ENCODE data around the gene FAR2. TPM values are rescaled to one million over a fixed set of nuclear protein-coding genes. Genes with fewer than 3 reads are reported as not detected.

The FAR2 gene
- total RNA-seq, 2 experiments from 2014 or later: 0.53 to 1.6 TPM

DNA sequence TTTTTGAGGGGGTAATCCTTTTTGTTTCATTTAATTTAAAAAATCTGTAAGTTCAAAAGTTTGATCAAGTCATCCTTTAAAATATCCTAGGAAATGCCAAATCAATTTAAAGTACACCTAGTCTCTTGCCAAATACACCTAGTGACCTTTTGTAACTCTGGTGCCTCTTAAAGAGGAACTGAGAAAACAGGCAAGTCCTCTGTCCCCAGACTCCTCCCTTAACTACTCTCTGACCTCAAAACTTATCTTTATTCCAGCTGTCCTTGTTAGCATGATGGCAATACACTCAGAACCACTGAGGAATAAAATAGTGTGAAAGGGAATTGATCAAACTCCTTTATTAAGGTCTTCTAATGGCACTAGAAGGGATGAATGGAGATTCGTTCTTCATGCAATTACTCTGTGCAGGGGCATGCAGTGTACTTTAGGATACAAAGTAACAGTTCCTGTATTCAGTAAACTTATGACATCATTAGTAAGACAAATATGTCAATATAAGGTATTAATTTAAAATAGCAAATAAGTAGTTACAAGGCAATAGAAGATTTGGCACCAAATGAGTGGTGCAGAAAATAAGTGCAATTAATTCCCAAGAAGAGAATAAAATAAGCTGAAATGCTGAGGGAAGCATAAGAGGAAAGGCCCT lies 3.3 kb downstream of the FAR2 start:
- H3K27ac Mint-ChIP-seq: no peak overlapping the region
- peaks cover 8% of the 10 kb centered on the region for H3K36me3 Mint-ChIP-seq (ENCODE audit: low read depth)
- peaks cover 32% of the 10 kb centered on the region for H3K4me1 Mint-ChIP-seq (ENCODE audit: low read depth)
- no peak overlapping the region for H3K4me3 Mint-ChIP-seq
- no peaks in the 10 kb centered on the region for H3K9me3 ChIP-seq (ENCODE audit: control insufficient read depth in 1 of 2, insufficient read depth in 1 of 2, low read length in 2 of 2)
- ChIA-PET POLR2A (no interaction called here), CTCF (no interaction called here)
- H3K27ac ChIP-seq (ENCODE audit: low read depth in 1 of 2, low read length in 2 of 2): no peak overlapping the region
- DNase-seq (peak in 1 of 14 experiments; percentile 17), ATAC-seq (ENCODE audit: poor library complexity) (no peak)
- peaks cover 15% of the 10 kb centered on the region for H3K4me1 ChIP-seq (ENCODE audit: insufficient read depth, low read length)
- H3K9me3 Mint-ChIP-seq: no peaks in the 10 kb centered on the region
- H3K27me3 Mint-ChIP-seq: peaks cover 9% of the 10 kb centered on the region
- intact Hi-C loops (cut with DNase I, micrococcal nuclease): no loop called here
- no peaks in the 10 kb centered on the region for H3K27me3 ChIP-seq (ENCODE audit: control insufficient read depth in 1 of 2, insufficient read depth in 2 of 2, low read length in 2 of 2)
- TF ChIP-seq CTCF (IDR thresholded peaks at IDR 0.05): no peak
- H3K36me3 ChIP-seq (ENCODE audit: insufficient read depth, low read length): no peaks in the 10 kb centered on the region
- H3K4me3 ChIP-seq (ENCODE audit: low read length): no peak overlapping the region

DNA sequence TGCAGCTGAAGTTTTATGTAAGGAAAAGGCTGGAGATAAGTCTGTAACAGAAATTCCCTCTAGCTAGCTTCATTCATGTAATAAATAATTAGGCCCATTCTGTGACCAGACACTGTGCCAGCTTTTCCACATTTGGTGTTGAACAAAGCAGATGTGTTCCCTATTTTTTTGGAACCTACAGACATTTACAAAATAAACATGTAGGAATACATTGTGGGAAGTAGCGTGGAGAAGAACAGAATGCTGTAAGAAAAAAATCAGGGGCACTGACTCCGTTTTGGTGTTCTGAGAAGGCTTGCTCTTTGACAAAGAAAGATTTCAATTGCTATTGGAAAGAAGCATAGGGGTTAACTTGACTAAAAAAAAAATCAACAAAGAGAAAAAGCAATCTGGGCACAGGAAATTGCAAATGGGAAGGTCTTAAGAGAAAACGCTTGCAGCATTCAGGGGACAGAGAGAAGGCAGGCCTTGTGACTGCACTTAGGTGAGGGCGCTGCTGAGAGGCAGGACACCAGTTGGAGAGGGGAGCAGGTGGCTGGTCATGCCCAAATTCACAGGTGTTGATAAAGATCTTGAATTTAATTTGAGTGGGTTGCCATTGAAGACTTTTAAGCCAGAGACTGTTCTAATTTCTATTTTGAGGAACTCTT lies 4.0 kb downstream of the FAR2 start:
- Mint-ChIP-seq H3K27me3 (peaks cover 4% of the 10 kb centered on the region), H3K27ac (no peak overlapping the region), H3K4me3 (peak overlapping the region; percentile 21), H3K4me1 (ENCODE audit: low read depth) (peaks cover 26% of the 10 kb centered on the region), H3K36me3 (ENCODE audit: low read depth) (peaks cover 8% of the 10 kb centered on the region), H3K9me3 (no peaks in the 10 kb centered on the region)
- TF ChIP-seq CTCF (IDR thresholded peaks at IDR 0.05): no peak
- Histone ChIP-seq H3K4me1 (ENCODE audit: insufficient read depth, low read length) (peaks cover 13% of the 10 kb centered on the region), H3K4me3 (ENCODE audit: low read length) (no peak overlapping the region), H3K27ac (ENCODE audit: low read depth in 1 of 2, low read length in 2 of 2) (no peak overlapping the region), H3K27me3 (ENCODE audit: control insufficient read depth in 1 of 2, insufficient read depth in 2 of 2, low read length in 2 of 2) (no peaks in the 10 kb centered on the region), H3K9me3 (ENCODE audit: control insufficient read depth in 1 of 2, insufficient read depth in 1 of 2, low read length in 2 of 2) (no peaks in the 10 kb centered on the region), H3K36me3 (ENCODE audit: insufficient read depth, low read length) (no peaks in the 10 kb centered on the region)
- no peak for ATAC-seq (ENCODE audit: poor library complexity)
- POLR2A ChIA-PET: no interaction called here
- no peak for DNase-seq
- intact Hi-C loops (cut with DNase I, micrococcal nuclease): no loop called here
- CTCF ChIA-PET: no interaction called here

DNA sequence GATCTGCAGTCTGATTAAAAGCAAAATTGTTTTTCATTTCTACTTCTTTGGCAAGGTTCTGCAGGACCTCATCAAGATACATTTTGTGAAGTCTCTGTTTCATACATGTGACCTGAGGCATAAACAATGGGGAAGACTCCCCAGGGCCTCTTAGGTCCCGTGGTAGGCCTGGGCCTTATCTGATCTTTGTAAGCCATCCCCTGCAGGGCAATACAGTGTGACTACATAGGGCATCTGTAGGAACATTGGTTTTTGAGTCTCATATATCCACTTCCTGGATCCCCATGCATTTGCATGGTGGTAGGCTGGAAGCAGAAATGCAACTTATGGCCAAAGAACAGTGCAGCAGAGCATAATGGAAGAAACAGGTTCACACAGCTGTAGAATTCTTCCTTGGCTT lies 6.0 kb downstream of the FAR2 start:
- Mint-ChIP-seq H3K27ac (no peak overlapping the region), H3K9me3 (peaks cover 3% of the 10 kb centered on the region), H3K4me1 (ENCODE audit: low read depth) (peaks cover 24% of the 10 kb centered on the region), H3K27me3 (no peaks in the 10 kb centered on the region), H3K4me3 (no peak overlapping the region), H3K36me3 (ENCODE audit: low read depth) (no peaks in the 10 kb centered on the region)
- POLR2A ChIA-PET: no interaction called here
- Histone ChIP-seq H3K9me3 (ENCODE audit: control insufficient read depth in 1 of 2, insufficient read depth in 1 of 2, low read length in 2 of 2) (no peaks in the 10 kb centered on the region), H3K27me3 (ENCODE audit: control insufficient read depth in 1 of 2, insufficient read depth in 2 of 2, low read length in 2 of 2) (no peaks in the 10 kb centered on the region), H3K4me1 (ENCODE audit: insufficient read depth, low read length) (peaks cover 7% of the 10 kb centered on the region), H3K4me3 (ENCODE audit: low read length) (no peak overlapping the region), H3K27ac (ENCODE audit: low read depth in 1 of 2, low read length in 2 of 2) (no peak overlapping the region), H3K36me3 (ENCODE audit: insufficient read depth, low read length) (no peaks in the 10 kb centered on the region)
- intact Hi-C loops (cut with DNase I, micrococcal nuclease): no loop called here
- CTCF ChIA-PET: interaction anchor here (0.6 kb wide), 1 partner anchor 12 kb away, joined by 3 read pairs; no protein-coding TSS in a partner anchor
- no peak for ATAC-seq (ENCODE audit: poor library complexity)
- no peak for TF ChIP-seq CTCF (IDR thresholded peaks at IDR 0.05)
- DNase-seq: no peak

Measured in CD4-positive, alpha-beta T cell (primary cell).